Measurements from ENCODE around the gene CHIC2.

The CHIC2 gene

GRCh38 chr4:54063737-54064316, 578 bp downstream of the CHIC2 start:
- H3K18ac ChIP-seq (ENCODE audit: low read length) = peak overlapping the region; percentile 88
- H3K14ac ChIP-seq (ENCODE audit: low read length) = no peak overlapping the region
- H3K27ac ChIP-seq (replicated peaks; ENCODE audit: low read length) = no peak overlapping the region
- DNase-seq (ENCODE audit: low spot score) = peak; percentile 15
- peak overlapping the region; percentile 95 for H3K9ac ChIP-seq (ENCODE audit: low read depth, low read length, poor library complexity)
- H3K79me1 ChIP-seq (ENCODE audit: low read depth, low read length) = peaks cover 3% of the 10 kb centered on the region
- H4K91ac ChIP-seq (ENCODE audit: low read depth, low read length, poor library complexity) = no peak overlapping the region
- peaks cover 0 to 4% of the 10 kb centered on the region in 2 donors for H3K4me1 ChIP-seq (ENCODE audit: control insufficient read depth in 2 of 2, insufficient read depth in 1 of 2, low read depth in 1 of 2, low read length in 2 of 2)
- no peak overlapping the region for H2BK120ac ChIP-seq (ENCODE audit: low read depth, low read length)
- H3K36me3 ChIP-seq (replicated peaks in 1 of 2; ENCODE audit: control insufficient read depth in 2 of 2, insufficient read depth in 2 of 2, low read length in 2 of 2) = no peaks in the 10 kb centered on the region
- H3K23ac ChIP-seq (ENCODE audit: low read depth, low read length, poor library complexity) = peak overlapping the region; percentile 99
- peak overlapping the region; percentile 96 for H2AFZ ChIP-seq (ENCODE audit: low read length)
- no CpG with 5 or more reads among the region's 38 CpGs for WGBS, 2 donors (ENCODE audit: extremely low coverage in 2 of 2, insufficient read length in 2 of 2, insufficient replicate concordance in 1 of 2)
- H2BK12ac ChIP-seq (ENCODE audit: low read length) = no peak overlapping the region
- H3K4me3 ChIP-seq (ENCODE audit: low read length in 2 of 2) = peak overlapping the region; percentile 94 to 98
- peaks cover 0 to 25% (median 0%) of the 10 kb centered on the region in 3 experiments for H3K27me3 ChIP-seq (ENCODE audit: control insufficient read depth in 3 of 3, insufficient read depth in 3 of 3, low read depth in 1 of 3, low read length in 3 of 3)
- peak overlapping the region; percentile 30 for H2AK5ac ChIP-seq (ENCODE audit: low read depth, low read length)
- H3K9me3 ChIP-seq (replicated peaks in 1 of 2; ENCODE audit: control insufficient read depth in 2 of 2, insufficient read depth in 1 of 2, low read depth in 1 of 2, low read length in 2 of 2) = no peaks in the 10 kb centered on the region
- H2BK5ac ChIP-seq (ENCODE audit: low read length) = no peak overlapping the region
- H2BK15ac ChIP-seq (ENCODE audit: low read length) = no peak overlapping the region
- peak overlapping the region; percentile 90 for H3K4me2 ChIP-seq (ENCODE audit: insufficient read depth, low read length, poor library complexity, severe bottlenecking)
- H4K8ac ChIP-seq (ENCODE audit: low read depth, low read length) = no peak overlapping the region
- H3K4ac ChIP-seq (ENCODE audit: low read length) = no peak overlapping the region

- Histone ChIP-seq H3K27me3 (ENCODE audit: control insufficient read depth in 3 of 3, insufficient read depth in 3 of 3, low read depth in 1 of 3, low read length in 3 of 3) (peaks cover 0 to 21% (median 0%) of the 10 kb centered on the region in 3 experiments), H2BK5ac (ENCODE audit: low read length) (no peak overlapping the region), H3K27ac (replicated peaks; ENCODE audit: low read length) (no peak overlapping the region), H4K8ac (ENCODE audit: low read depth, low read length) (no peak overlapping the region), H4K91ac (ENCODE audit: low read depth, low read length, poor library complexity) (no peak overlapping the region), H3K14ac (ENCODE audit: low read length) (no peak overlapping the region), H2BK12ac (ENCODE audit: low read length) (no peak overlapping the region), H2AK5ac (ENCODE audit: low read depth, low read length) (no peak overlapping the region), H2AFZ (ENCODE audit: low read length) (peak overlapping the region; percentile 96), H3K79me1 (ENCODE audit: low read depth, low read length) (peaks cover 3% of the 10 kb centered on the region), H3K9me3 (replicated peaks in 1 of 2; ENCODE audit: control insufficient read depth in 2 of 2, insufficient read depth in 1 of 2, low read depth in 1 of 2, low read length in 2 of 2) (no peaks in the 10 kb centered on the region), H3K18ac (ENCODE audit: low read length) (no peak overlapping the region), H3K23ac (ENCODE audit: low read depth, low read length, poor library complexity) (no peak overlapping the region), H3K4me1 (ENCODE audit: control insufficient read depth in 2 of 2, insufficient read depth in 1 of 2, low read depth in 1 of 2, low read length in 2 of 2) (peaks cover 0 to 4% of the 10 kb centered on the region in 2 donors), H3K4me2 (ENCODE audit: insufficient read depth, low read length, poor library complexity, severe bottlenecking) (no peak overlapping the region), H3K9ac (ENCODE audit: low read depth, low read length, poor library complexity) (no peak overlapping the region), H3K36me3 (replicated peaks in 1 of 2; ENCODE audit: control insufficient read depth in 2 of 2, insufficient read depth in 2 of 2, low read length in 2 of 2) (no peaks in the 10 kb centered on the region), H3K4me3 (ENCODE audit: low read length in 2 of 2) (peak overlapping the region in 1 of 2 donors; percentile 94), H2BK15ac (ENCODE audit: low read length) (no peak overlapping the region), H2BK120ac (ENCODE audit: low read depth, low read length) (no peak overlapping the region), H3K4ac (ENCODE audit: low read length) (no peak overlapping the region)
- WGBS, 2 donors (ENCODE audit: extremely low coverage in 2 of 2, insufficient read length in 2 of 2, insufficient replicate concordance in 1 of 2) = no CpG with 5 or more reads among the region's 4 CpGs
- no peak for DNase-seq (ENCODE audit: low spot score)
Measured at GRCh38 chr4:54063229-54063628, 1.2 kb downstream of the CHIC2 start.

DNA sequence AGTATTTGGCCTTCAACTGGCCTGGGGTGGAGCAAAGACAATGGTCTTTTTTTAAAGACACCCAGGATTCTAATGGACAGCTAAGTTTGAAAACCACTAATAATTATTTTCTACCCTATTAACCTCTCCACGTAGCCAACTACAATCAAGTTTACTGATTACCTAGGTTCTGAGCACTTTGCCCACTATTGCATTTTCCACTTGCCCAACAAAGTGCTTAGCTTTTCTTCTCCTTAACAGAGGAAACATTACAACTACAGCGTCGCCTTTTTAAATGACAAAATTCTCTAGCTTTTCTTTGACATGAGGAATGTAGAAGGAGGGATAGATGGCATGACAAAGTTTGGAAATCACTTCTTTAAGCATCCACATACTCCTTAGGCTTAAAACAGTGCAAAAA, 2.0 kb downstream of the CHIC2 start:
- no peak overlapping the region for H2BK12ac ChIP-seq (ENCODE audit: low read length)
- H3K23ac ChIP-seq (ENCODE audit: low read depth, low read length, poor library complexity) = no peak overlapping the region
- no peak overlapping the region for H3K9ac ChIP-seq (ENCODE audit: low read depth, low read length, poor library complexity)
- H3K4me1 ChIP-seq (ENCODE audit: control insufficient read depth in 2 of 2, insufficient read depth in 1 of 2, low read depth in 1 of 2, low read length in 2 of 2) = peaks cover 0 to 4% of the 10 kb centered on the region in 2 donors
- no peaks in the 10 kb centered on the region for H3K9me3 ChIP-seq (replicated peaks in 1 of 2; ENCODE audit: control insufficient read depth in 2 of 2, insufficient read depth in 1 of 2, low read depth in 1 of 2, low read length in 2 of 2)
- H3K27me3 ChIP-seq (ENCODE audit: control insufficient read depth in 3 of 3, insufficient read depth in 3 of 3, low read depth in 1 of 3, low read length in 3 of 3) = peaks cover 0 to 14% (median 0%) of the 10 kb centered on the region in 3 experiments
- no peak overlapping the region for H4K91ac ChIP-seq (ENCODE audit: low read depth, low read length, poor library complexity)
- H2AFZ ChIP-seq (ENCODE audit: low read length) = no peak overlapping the region
- no peak overlapping the region for H3K4me2 ChIP-seq (ENCODE audit: insufficient read depth, low read length, poor library complexity, severe bottlenecking)
- no peak for DNase-seq (ENCODE audit: low spot score)
- no peak overlapping the region for H3K27ac ChIP-seq (replicated peaks; ENCODE audit: low read length)
- H3K14ac ChIP-seq (ENCODE audit: low read length) = no peak overlapping the region
- H4K8ac ChIP-seq (ENCODE audit: low read depth, low read length) = no peak overlapping the region
- H3K4me3 ChIP-seq (ENCODE audit: low read length in 2 of 2) = peak overlapping the region in 1 of 2 donors; percentile 94
- H3K79me1 ChIP-seq (ENCODE audit: low read depth, low read length) = peaks cover 3% of the 10 kb centered on the region
- H2AK5ac ChIP-seq (ENCODE audit: low read depth, low read length) = no peak overlapping the region
- no CpG with 5 or more reads among the region's 3 CpGs for WGBS, 2 donors (ENCODE audit: extremely low coverage in 2 of 2, insufficient read length in 2 of 2, insufficient replicate concordance in 1 of 2)
- H2BK120ac ChIP-seq (ENCODE audit: low read depth, low read length) = no peak overlapping the region
- H2BK5ac ChIP-seq (ENCODE audit: low read length) = no peak overlapping the region
- H2BK15ac ChIP-seq (ENCODE audit: low read length) = no peak overlapping the region
- no peak overlapping the region for H3K4ac ChIP-seq (ENCODE audit: low read length)
- no peaks in the 10 kb centered on the region for H3K36me3 ChIP-seq (replicated peaks in 1 of 2; ENCODE audit: control insufficient read depth in 2 of 2, insufficient read depth in 2 of 2, low read length in 2 of 2)
- H3K18ac ChIP-seq (ENCODE audit: low read length) = no peak overlapping the region

GRCh38 chr4:54061873-54062272, 2.5 kb downstream of the CHIC2 start:
- H4K8ac ChIP-seq (ENCODE audit: low read depth, low read length) = no peak overlapping the region
- no peak overlapping the region for H3K27ac ChIP-seq (replicated peaks; ENCODE audit: low read length)
- peaks cover 3% of the 10 kb centered on the region for H3K79me1 ChIP-seq (ENCODE audit: low read depth, low read length)
- H3K9me3 ChIP-seq (replicated peaks in 1 of 2; ENCODE audit: control insufficient read depth in 2 of 2, insufficient read depth in 1 of 2, low read depth in 1 of 2, low read length in 2 of 2) = no peaks in the 10 kb centered on the region
- no peak overlapping the region for H2BK12ac ChIP-seq (ENCODE audit: low read length)
- H2BK15ac ChIP-seq (ENCODE audit: low read length) = no peak overlapping the region
- no peak overlapping the region for H3K23ac ChIP-seq (ENCODE audit: low read depth, low read length, poor library complexity)
- H3K18ac ChIP-seq (ENCODE audit: low read length) = no peak overlapping the region
- no peak overlapping the region for H3K4me2 ChIP-seq (ENCODE audit: insufficient read depth, low read length, poor library complexity, severe bottlenecking)
- no peak overlapping the region for H3K14ac ChIP-seq (ENCODE audit: low read length)
- no peak for DNase-seq (ENCODE audit: low spot score)
- no peak overlapping the region for H3K9ac ChIP-seq (ENCODE audit: low read depth, low read length, poor library complexity)
- H4K91ac ChIP-seq (ENCODE audit: low read depth, low read length, poor library complexity) = no peak overlapping the region
- H2AFZ ChIP-seq (ENCODE audit: low read length) = no peak overlapping the region
- H2AK5ac ChIP-seq (ENCODE audit: low read depth, low read length) = no peak overlapping the region
- peaks cover 0 to 4% of the 10 kb centered on the region in 2 donors for H3K4me1 ChIP-seq (ENCODE audit: control insufficient read depth in 2 of 2, insufficient read depth in 1 of 2, low read depth in 1 of 2, low read length in 2 of 2)
- H3K27me3 ChIP-seq (ENCODE audit: control insufficient read depth in 3 of 3, insufficient read depth in 3 of 3, low read depth in 1 of 3, low read length in 3 of 3) = peaks cover 0 to 12% (median 0%) of the 10 kb centered on the region in 3 experiments
- H2BK5ac ChIP-seq (ENCODE audit: low read length) = no peak overlapping the region
- no CpG with 5 or more reads among the region's 1 CpG for WGBS, 2 donors (ENCODE audit: extremely low coverage in 2 of 2, insufficient read length in 2 of 2, insufficient replicate concordance in 1 of 2)
- H3K4me3 ChIP-seq (ENCODE audit: low read length in 2 of 2) = no peak overlapping the region
- H3K4ac ChIP-seq (ENCODE audit: low read length) = no peak overlapping the region
- H3K36me3 ChIP-seq (replicated peaks in 1 of 2; ENCODE audit: control insufficient read depth in 2 of 2, insufficient read depth in 2 of 2, low read length in 2 of 2) = no peaks in the 10 kb centered on the region
- no peak overlapping the region for H2BK120ac ChIP-seq (ENCODE audit: low read depth, low read length)

Data from neuronal stem cell (in vitro differentiated cells).